ENCODE results near the gene SEMA3B. TPM values are rescaled to one million over a fixed set of nuclear protein-coding genes. Genes with fewer than 3 reads are reported as not detected.

Gene SEMA3B
- total and polyA plus RNA-seq, 12 donors = 6.0 to 496 (median 224) TPM

- peak in 4 of 7 donors; percentile 36 to 69 (median 62) for DNase-seq
- H3K27me3 ChIP-seq = no peaks in the 10 kb centered on the region
- WGBS, 4 donors = 43 to 54% (median 44%) methylated on average over 11 to 12 of the region's 12 CpGs
- peaks cover 26 to 48% of the 10 kb centered on the region in 2 donors for H3K4me1 ChIP-seq (replicated peaks in 1 of 2)
- no peaks in the 10 kb centered on the region for H3K36me3 ChIP-seq (replicated peaks in 1 of 2)
- H3K27ac ChIP-seq = peak overlapping the region; percentile 75 to 95 (median 93)
- H3K9me3 ChIP-seq (replicated peaks in 1 of 3) = no peaks in the 10 kb centered on the region
- TF ChIP-seq CTCF (IDR thresholded peaks at IDR 0.05) (no peak), POLR2A (IDR thresholded peaks at IDR 0.05) (no peak)
- intact Hi-C loops (cut with DNase I) = no loop called here
- H3K4me3 ChIP-seq = peak overlapping the region in 2 of 4 donors; percentile 26 to 52
Measured at GRCh38 chr3:50299929-50300680, 31.2 kb downstream of the SEMA3B start.

- no peaks in the 10 kb centered on the region for H3K27me3 ChIP-seq
- H3K4me1 ChIP-seq (replicated peaks in 1 of 2) = peaks cover 26 to 48% of the 10 kb centered on the region in 2 donors
- H3K36me3 ChIP-seq (replicated peaks in 1 of 2) = no peaks in the 10 kb centered on the region
- peak in 1 of 7 donors; percentile 37 for DNase-seq
- H3K27ac ChIP-seq = peak overlapping the region in 4 of 5 donors; percentile 91 to 95 (median 94)
- H3K4me3 ChIP-seq = no peak overlapping the region
- WGBS, 4 donors = 78 to 95% (median 94%) methylated on average over 5 to 6 of the region's 6 CpGs
- H3K9me3 ChIP-seq (replicated peaks in 1 of 3) = no peaks in the 10 kb centered on the region
- TF ChIP-seq CTCF (IDR thresholded peaks at IDR 0.05) (no peak), POLR2A (IDR thresholded peaks at IDR 0.05) (no peak)
- intact Hi-C loops (cut with DNase I) = no loop called here
Measured at GRCh38 chr3:50300681-50301254, 31.8 kb downstream of the SEMA3B start.

- TF ChIP-seq CTCF (IDR thresholded peaks at IDR 0.05) (no peak), POLR2A (IDR thresholded peaks at IDR 0.05) (no peak)
- 78 to 80% (median 79%) methylated on average over 13 to 32 of the region's 32 CpGs for WGBS, 4 donors
- no peaks in the 10 kb centered on the region for H3K9me3 ChIP-seq (replicated peaks in 1 of 3)
- peak overlapping the region in 1 of 4 donors; percentile 35 for H3K4me3 ChIP-seq
- H3K27ac ChIP-seq = peak overlapping the region in 4 of 5 donors; percentile 68 to 86 (median 76)
- H3K27me3 ChIP-seq = no peaks in the 10 kb centered on the region
- H3K36me3 ChIP-seq (replicated peaks in 1 of 2) = no peaks in the 10 kb centered on the region
- peaks cover 26 to 48% of the 10 kb centered on the region in 2 donors for H3K4me1 ChIP-seq (replicated peaks in 1 of 2)
- peak in 3 of 7 donors; percentile 49 to 59 (median 49) for DNase-seq
- intact Hi-C loops (cut with DNase I) = no loop called here
Measured at GRCh38 chr3:50302095-50303012, 33.4 kb downstream of the SEMA3B start.
